WTC11 (cell line): ENCODE data around the gene NELL2. TPM values are rescaled to one million over a fixed set of nuclear protein-coding genes. Genes with fewer than 3 reads are reported as not detected.

ENCODE experiments used
- ATAC-seq: fragments of 200-7000 bp; cut with Tn5 transposase; 2 replicates; pipeline ENCODE4 v1.10.0; 2021; ENCODE audit warnings: mild to moderate bottlenecking, moderate library complexity
- CTCF ChIA-PET: fragments of 300-600 bp; sonication (Branson Sonifier 250); formaldehyde crosslinking; loops from one replicate; lab custom pipeline; 2021; ENCODE audit warnings: antibody characterized with exemption; lab: Charles Lee
- POLR2A ChIA-PET: fragments of 350-600 bp; sonication (Branson Sonifier 250); formaldehyde crosslinking; loops from one replicate; lab custom pipeline; 2021; ENCODE audit warnings: antibody characterized with exemption; lab: Charles Lee
- DNase-seq: peaks from one replicate; pipeline ENCODE4 v3.0.0; 2021; ENCODE audit warnings: low spot score
- H3K27ac Mint-ChIP-seq: 2 replicates; pipeline ENCODE4 v1.8.0; 2021; ENCODE audit warnings: mixed read lengths
- H3K27me3 Mint-ChIP-seq: 2 replicates; pipeline ENCODE4 v1.8.0; 2021; ENCODE audit warnings: low read depth, mild to moderate bottlenecking, moderate library complexity, mixed read lengths
- H3K36me3 Mint-ChIP-seq: 2 replicates; pipeline ENCODE4 v1.8.0; 2021; ENCODE audit warnings: mixed read lengths
- H3K4me1 Mint-ChIP-seq: 2 replicates; pipeline ENCODE4 v1.8.0; 2022; ENCODE audit warnings: mixed read lengths
- H3K4me3 Mint-ChIP-seq: 2 replicates; pipeline ENCODE4 v1.8.0; 2021; ENCODE audit warnings: mild to moderate bottlenecking, moderate library complexity, mixed read lengths
- H3K9me3 Mint-ChIP-seq: 2 replicates; pipeline ENCODE4 v1.8.0; 2021; ENCODE audit warnings: mixed read lengths
- CBFB ChIP-seq: sonication (generic); formaldehyde crosslinking; IDR thresholded peaks from 2 replicates; pipeline ENCODE4 v1.8.1; 2022; ENCODE audit warnings: mild to moderate bottlenecking, low read depth, missing genetic modification reagents
- ELF4 ChIP-seq: sonication (generic); formaldehyde crosslinking; IDR thresholded peaks from 2 replicates; pipeline ENCODE4 v1.8.1; 2022; ENCODE audit warnings: low read depth, mild to moderate bottlenecking, moderate library complexity, missing genetic modification reagents
- ETV6 ChIP-seq: sonication (generic); formaldehyde crosslinking; IDR thresholded peaks from 2 replicates; pipeline ENCODE4 v1.8.1; 2022; ENCODE audit warnings: mild to moderate bottlenecking, missing genetic modification reagents
- GRHL2 ChIP-seq: fragments of 250-450 bp; sonication (Bioruptor Pico); IDR thresholded peaks from 2 replicates; pipeline ENCODE4 v1.8.0; 2022; ENCODE audit warnings: mild to moderate bottlenecking, moderate library complexity; ENCODE audit not compliant: insufficient replicate concordance, severe bottlenecking
- GTF2I ChIP-seq: fragments of 250-450 bp; sonication (Bioruptor Pico); conservative IDR thresholded peaks from 2 replicates; pipeline ENCODE4 v1.4.0; 2021; ENCODE audit warnings: mild to moderate bottlenecking
- KAT7 ChIP-seq: sonication (generic); formaldehyde crosslinking; IDR thresholded peaks from 2 replicates; pipeline ENCODE4 v1.8.1; 2023; ENCODE audit warnings: missing genetic modification reagents, mild to moderate bottlenecking, borderline replicate concordance
- MYBL2 ChIP-seq: sonication (generic); formaldehyde crosslinking; IDR thresholded peaks from 2 replicates; pipeline ENCODE4 v1.8.1; 2023; ENCODE audit warnings: mild to moderate bottlenecking, moderate library complexity, missing genetic modification reagents
- NFATC4 ChIP-seq: fragments of 250-450 bp; sonication (Bioruptor Pico); IDR thresholded peaks from 2 replicates; pipeline ENCODE4 v1.9.0; 2021; ENCODE audit warnings: mild to moderate bottlenecking
- NFYB ChIP-seq: sonication (generic); formaldehyde crosslinking; conservative IDR thresholded peaks from 2 replicates; pipeline ENCODE4 v1.8.0; 2022; ENCODE audit warnings: low read depth, missing genetic modification reagents
- OVOL2 ChIP-seq: fragments of 250-450 bp; sonication (Bioruptor Pico); IDR thresholded peaks from 2 replicates; pipeline ENCODE4 v1.9.0; 2021; ENCODE audit warnings: mild to moderate bottlenecking, borderline replicate concordance
- SP1 ChIP-seq: sonication (generic); formaldehyde crosslinking; conservative IDR thresholded peaks from 2 replicates; pipeline ENCODE4 v1.8.1; 2022; ENCODE audit warnings: missing genetic modification reagents
- TEAD4 ChIP-seq: sonication (generic); formaldehyde crosslinking; IDR thresholded peaks from 2 replicates; pipeline ENCODE4 v1.8.0; 2022; ENCODE audit warnings: mild to moderate bottlenecking, missing genetic modification reagents
- ZNF396 ChIP-seq: fragments of 250-450 bp; sonication (Bioruptor Pico); IDR thresholded peaks from 2 replicates; pipeline ENCODE4 v1.8.0; 2021; ENCODE audit warnings: mild to moderate bottlenecking, moderate library complexity, borderline replicate concordance
- ZNF423 ChIP-seq: fragments of 250-450 bp; sonication (Bioruptor Pico); IDR thresholded peaks from 2 replicates; pipeline ENCODE4 v2.1.2; 2022; ENCODE audit warnings: mild to moderate bottlenecking, moderate library complexity
- total RNA-seq: library from RNA; stranded (reverse); gene quantifications from 3 replicates; pipeline ENCODE4 v1.2.3, GENCODE V29; 2021
- TF ChIP-seq, protein P1 (sequence below): sonication (generic); formaldehyde crosslinking; IDR thresholded peaks from 2 replicates; pipeline ENCODE4 v1.8.0; 2022; ENCODE audit warnings: mild to moderate bottlenecking, missing genetic modification reagents
- TF ChIP-seq, protein P2 (sequence below): sonication (generic); formaldehyde crosslinking; IDR thresholded peaks from 2 replicates; pipeline ENCODE4 v1.8.0; 2022; ENCODE audit warnings: mild to moderate bottlenecking, missing genetic modification reagents
- TF ChIP-seq, protein P3 (sequence below): sonication (generic); formaldehyde crosslinking; IDR thresholded peaks from 2 replicates; pipeline ENCODE4 v1.8.1; 2023; ENCODE audit warnings: mild to moderate bottlenecking, missing genetic modification reagents, moderate library complexity
- TF ChIP-seq, protein P4 (sequence below): sonication (generic); formaldehyde crosslinking; IDR thresholded peaks from 2 replicates; pipeline ENCODE4 v1.8.0; 2022; ENCODE audit warnings: mild to moderate bottlenecking, missing genetic modification reagents
- TF ChIP-seq, protein P5 (sequence below): sonication (generic); formaldehyde crosslinking; IDR thresholded peaks from 2 replicates; pipeline ENCODE4 v1.8.1; 2022; ENCODE audit warnings: mild to moderate bottlenecking, missing genetic modification reagents, moderate library complexity, borderline replicate concordance
- TF ChIP-seq, protein P6 (sequence below): fragments of 250-450 bp; sonication (Bioruptor Pico); IDR thresholded peaks from 2 replicates; pipeline ENCODE4 v1.9.0; 2021; ENCODE audit warnings: mild to moderate bottlenecking, borderline replicate concordance

The NELL2 gene
- total RNA-seq, 1 experiment from 2014 or later, result 37.4 TPM

DNA sequence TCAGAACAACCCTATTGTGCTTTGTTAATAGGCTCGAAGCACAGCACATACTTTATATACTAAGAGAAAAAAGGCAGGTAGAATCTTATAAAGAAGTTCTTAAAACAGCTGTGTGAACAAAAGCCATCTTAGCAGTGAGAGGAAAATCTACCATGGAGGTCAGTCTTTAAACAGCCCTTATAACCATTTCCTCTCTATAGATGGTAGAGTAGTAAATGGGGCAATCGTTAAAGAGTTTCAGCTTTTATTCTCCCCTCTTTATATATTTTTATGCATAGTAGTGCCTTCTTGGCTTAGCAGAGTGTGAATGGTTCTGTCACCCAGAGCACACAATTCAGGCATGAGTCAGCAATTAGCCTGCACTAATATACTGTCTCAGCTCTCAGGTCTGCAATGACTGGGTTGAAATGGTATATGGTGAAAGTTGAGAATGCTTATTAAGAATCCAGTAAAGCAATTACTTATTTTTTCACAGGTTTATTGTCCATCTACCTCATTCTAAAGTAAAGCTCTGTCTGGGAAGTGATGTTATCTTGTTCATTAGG is 305.0 kb downstream of the NELL2 start:
- peak; percentile 58 for ATAC-seq
- no peak for DNase-seq
- CTCF ChIA-PET, result no interaction called here
- TF ChIP-seq, protein P1, sequence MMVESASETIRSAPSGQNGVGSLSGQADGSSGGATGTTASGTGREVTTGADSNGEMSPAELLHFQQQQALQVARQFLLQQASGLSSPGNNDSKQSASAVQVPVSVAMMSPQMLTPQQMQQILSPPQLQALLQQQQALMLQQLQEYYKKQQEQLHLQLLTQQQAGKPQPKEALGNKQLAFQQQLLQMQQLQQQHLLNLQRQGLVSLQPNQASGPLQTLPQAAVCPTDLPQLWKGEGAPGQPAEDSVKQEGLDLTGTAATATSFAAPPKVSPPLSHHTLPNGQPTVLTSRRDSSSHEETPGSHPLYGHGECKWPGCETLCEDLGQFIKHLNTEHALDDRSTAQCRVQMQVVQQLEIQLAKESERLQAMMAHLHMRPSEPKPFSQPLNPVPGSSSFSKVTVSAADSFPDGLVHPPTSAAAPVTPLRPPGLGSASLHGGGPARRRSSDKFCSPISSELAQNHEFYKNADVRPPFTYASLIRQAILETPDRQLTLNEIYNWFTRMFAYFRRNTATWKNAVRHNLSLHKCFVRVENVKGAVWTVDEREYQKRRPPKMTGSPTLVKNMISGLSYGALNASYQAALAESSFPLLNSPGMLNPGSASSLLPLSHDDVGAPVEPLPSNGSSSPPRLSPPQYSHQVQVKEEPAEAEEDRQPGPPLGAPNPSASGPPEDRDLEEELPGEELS (CRISPR knock-in tag), result no peak
- TF ChIP-seq ZNF396 (CRISPR knock-in tag) (no peak), NFYB (CRISPR knock-in tag) (no peak), GRHL2 (CRISPR knock-in tag) (no peak), ELF4 (CRISPR knock-in tag) (no peak), OVOL2 (no peak), ETV6 (CRISPR knock-in tag) (no peak), MYBL2 (CRISPR knock-in tag) (no peak)
- TF ChIP-seq, protein P2, sequence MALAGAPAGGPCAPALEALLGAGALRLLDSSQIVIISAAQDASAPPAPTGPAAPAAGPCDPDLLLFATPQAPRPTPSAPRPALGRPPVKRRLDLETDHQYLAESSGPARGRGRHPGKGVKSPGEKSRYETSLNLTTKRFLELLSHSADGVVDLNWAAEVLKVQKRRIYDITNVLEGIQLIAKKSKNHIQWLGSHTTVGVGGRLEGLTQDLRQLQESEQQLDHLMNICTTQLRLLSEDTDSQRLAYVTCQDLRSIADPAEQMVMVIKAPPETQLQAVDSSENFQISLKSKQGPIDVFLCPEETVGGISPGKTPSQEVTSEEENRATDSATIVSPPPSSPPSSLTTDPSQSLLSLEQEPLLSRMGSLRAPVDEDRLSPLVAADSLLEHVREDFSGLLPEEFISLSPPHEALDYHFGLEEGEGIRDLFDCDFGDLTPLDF (CRISPR knock-in tag), result no peak
- TF ChIP-seq, protein P3, sequence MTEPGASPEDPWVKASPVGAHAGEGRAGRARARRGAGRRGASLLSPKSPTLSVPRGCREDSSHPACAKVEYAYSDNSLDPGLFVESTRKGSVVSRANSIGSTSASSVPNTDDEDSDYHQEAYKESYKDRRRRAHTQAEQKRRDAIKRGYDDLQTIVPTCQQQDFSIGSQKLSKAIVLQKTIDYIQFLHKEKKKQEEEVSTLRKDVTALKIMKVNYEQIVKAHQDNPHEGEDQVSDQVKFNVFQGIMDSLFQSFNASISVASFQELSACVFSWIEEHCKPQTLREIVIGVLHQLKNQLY (CRISPR knock-in tag), result no peak
- TF ChIP-seq, protein P4, sequence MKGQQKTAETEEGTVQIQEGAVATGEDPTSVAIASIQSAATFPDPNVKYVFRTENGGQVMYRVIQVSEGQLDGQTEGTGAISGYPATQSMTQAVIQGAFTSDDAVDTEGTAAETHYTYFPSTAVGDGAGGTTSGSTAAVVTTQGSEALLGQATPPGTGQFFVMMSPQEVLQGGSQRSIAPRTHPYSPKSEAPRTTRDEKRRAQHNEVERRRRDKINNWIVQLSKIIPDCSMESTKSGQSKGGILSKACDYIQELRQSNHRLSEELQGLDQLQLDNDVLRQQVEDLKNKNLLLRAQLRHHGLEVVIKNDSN (CRISPR knock-in tag), result no peak
- TF ChIP-seq, protein P5, sequence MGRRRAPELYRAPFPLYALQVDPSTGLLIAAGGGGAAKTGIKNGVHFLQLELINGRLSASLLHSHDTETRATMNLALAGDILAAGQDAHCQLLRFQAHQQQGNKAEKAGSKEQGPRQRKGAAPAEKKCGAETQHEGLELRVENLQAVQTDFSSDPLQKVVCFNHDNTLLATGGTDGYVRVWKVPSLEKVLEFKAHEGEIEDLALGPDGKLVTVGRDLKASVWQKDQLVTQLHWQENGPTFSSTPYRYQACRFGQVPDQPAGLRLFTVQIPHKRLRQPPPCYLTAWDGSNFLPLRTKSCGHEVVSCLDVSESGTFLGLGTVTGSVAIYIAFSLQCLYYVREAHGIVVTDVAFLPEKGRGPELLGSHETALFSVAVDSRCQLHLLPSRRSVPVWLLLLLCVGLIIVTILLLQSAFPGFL, result no peak
- TF ChIP-seq, all 79 proteins: peak for 0
- Mint-ChIP-seq H3K9me3 (no peaks in the 10 kb centered on the region), H3K27me3 (no peaks in the 10 kb centered on the region), H3K4me1 (peaks cover 16% of the 10 kb centered on the region), H3K4me3 (no peak overlapping the region), H3K36me3 (no peaks in the 10 kb centered on the region), H3K27ac (peak overlapping the region; percentile 78)
- POLR2A ChIA-PET, result no interaction called here

DNA sequence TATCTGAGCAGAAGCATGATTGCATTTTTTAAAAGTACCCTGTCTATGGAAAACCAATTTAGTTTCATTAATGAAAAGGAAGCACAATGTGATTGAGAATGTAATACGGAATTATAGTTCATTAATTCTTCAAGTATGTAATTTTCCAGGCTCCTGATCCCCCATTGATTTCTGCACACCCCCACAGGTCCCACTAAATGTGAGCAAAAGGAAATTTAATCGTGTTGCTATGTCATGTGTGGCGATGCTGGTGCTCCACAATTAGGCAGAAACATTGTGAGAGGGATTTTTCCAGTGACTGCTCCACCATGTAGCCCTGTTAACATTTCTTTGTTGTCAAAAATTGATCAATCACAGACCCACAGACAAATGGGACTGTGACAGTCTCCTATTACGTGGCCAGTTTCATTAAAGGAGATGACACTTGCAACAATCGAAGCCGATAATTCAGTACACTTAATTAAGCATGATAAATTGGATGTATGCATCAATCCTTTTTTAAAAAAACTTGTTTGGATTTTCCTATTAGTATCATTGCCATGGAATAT is 306.0 kb downstream of the NELL2 start:
- Mint-ChIP-seq H3K27ac (no peak overlapping the region), H3K9me3 (no peaks in the 10 kb centered on the region), H3K4me1 (peaks cover 25% of the 10 kb centered on the region), H3K27me3 (no peaks in the 10 kb centered on the region), H3K36me3 (no peaks in the 10 kb centered on the region), H3K4me3 (no peak overlapping the region)
- ATAC-seq, result no peak
- POLR2A ChIA-PET, result no interaction called here
- no peak for DNase-seq
- CTCF ChIA-PET, result no interaction called here
- no peak for TF ChIP-seq TEAD4 (CRISPR knock-in tag)
- no peak for TF ChIP-seq KAT7 (CRISPR knock-in tag)
- TF ChIP-seq NFATC4 (CRISPR knock-in tag), result no peak
- TF ChIP-seq CBFB (CRISPR knock-in tag), result no peak
- TF ChIP-seq ZNF423 (CRISPR knock-in tag), result no peak
- TF ChIP-seq GTF2I, result no peak
- TF ChIP-seq, protein P5, result no peak
- TF ChIP-seq SP1 (CRISPR knock-in tag), result no peak
- TF ChIP-seq, protein P6, sequence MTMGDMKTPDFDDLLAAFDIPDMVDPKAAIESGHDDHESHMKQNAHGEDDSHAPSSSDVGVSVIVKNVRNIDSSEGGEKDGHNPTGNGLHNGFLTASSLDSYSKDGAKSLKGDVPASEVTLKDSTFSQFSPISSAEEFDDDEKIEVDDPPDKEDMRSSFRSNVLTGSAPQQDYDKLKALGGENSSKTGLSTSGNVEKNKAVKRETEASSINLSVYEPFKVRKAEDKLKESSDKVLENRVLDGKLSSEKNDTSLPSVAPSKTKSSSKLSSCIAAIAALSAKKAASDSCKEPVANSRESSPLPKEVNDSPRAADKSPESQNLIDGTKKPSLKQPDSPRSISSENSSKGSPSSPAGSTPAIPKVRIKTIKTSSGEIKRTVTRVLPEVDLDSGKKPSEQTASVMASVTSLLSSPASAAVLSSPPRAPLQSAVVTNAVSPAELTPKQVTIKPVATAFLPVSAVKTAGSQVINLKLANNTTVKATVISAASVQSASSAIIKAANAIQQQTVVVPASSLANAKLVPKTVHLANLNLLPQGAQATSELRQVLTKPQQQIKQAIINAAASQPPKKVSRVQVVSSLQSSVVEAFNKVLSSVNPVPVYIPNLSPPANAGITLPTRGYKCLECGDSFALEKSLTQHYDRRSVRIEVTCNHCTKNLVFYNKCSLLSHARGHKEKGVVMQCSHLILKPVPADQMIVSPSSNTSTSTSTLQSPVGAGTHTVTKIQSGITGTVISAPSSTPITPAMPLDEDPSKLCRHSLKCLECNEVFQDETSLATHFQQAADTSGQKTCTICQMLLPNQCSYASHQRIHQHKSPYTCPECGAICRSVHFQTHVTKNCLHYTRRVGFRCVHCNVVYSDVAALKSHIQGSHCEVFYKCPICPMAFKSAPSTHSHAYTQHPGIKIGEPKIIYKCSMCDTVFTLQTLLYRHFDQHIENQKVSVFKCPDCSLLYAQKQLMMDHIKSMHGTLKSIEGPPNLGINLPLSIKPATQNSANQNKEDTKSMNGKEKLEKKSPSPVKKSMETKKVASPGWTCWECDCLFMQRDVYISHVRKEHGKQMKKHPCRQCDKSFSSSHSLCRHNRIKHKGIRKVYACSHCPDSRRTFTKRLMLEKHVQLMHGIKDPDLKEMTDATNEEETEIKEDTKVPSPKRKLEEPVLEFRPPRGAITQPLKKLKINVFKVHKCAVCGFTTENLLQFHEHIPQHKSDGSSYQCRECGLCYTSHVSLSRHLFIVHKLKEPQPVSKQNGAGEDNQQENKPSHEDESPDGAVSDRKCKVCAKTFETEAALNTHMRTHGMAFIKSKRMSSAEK, result no peak
